Lower leg skin (tissue), 4 donors: ENCODE measurements around the gene SLC16A8. TPM values are rescaled to one million over a fixed set of nuclear protein-coding genes. Genes with fewer than 3 reads are reported as not detected.

Experiments
- DNase-seq, 2 donors: peaks; one replicate each; pipeline ENCODE4 v3.0.0-alpha.2; 2019; ENCODE audit warnings: low spot score in 2 of 2
- H3K4me3 ChIP-seq: fragments of 200-600 bp; sonication (generic); 2 replicates; pipeline ENCODE4 v1.5.1; 2017; ENCODE audit warnings: mild to moderate bottlenecking, low read depth; ENCODE audit not compliant: poor library complexity, severe bottlenecking
- CTCF ChIP-seq, 3 donors: fragments of 450-650 bp; IDR thresholded peaks; one replicate each; pipeline ENCODE4 v1.5.1; 2016; ENCODE audit warnings: antibody characterized with exemption in 3 of 3, mild to moderate bottlenecking in 3 of 3, moderate library complexity in 2 of 3
- POLR2A ChIP-seq, 2 donors: fragments of 450-650 bp; IDR thresholded peaks; one replicate each; pipeline ENCODE4 v1.6.1; 2016 to 2017; ENCODE audit warnings: antibody characterized with exemption in 2 of 2, mild to moderate bottlenecking in 1 of 2, moderate library complexity in 1 of 2
- WGBS, 2 donors: methylation state at CpG; one replicate each; pipeline ENCODE4 v1.1.5; 2018; 5-methylcytosine and 5-hydroxymethylcytosine counted together
- intact Hi-C: fragments of 100-400 bp; cut with DNase I; formaldehyde crosslinking; loops from one replicate; pipeline ENCODE4 v1.15.0; 2023; ENCODE audit warnings: low total_unique reads
- total RNA-seq, 4 donors: library from RNA; depleted of rRNA; stranded (reverse); fragments of >200 nt; gene quantifications; one replicate each; pipeline ENCODE4 v1.1.0, GENCODE V29; 2016

Gene SLC16A8
- total RNA-seq, 4 donors from 2014 or later: 0.13 to 0.80 (median 0.33) TPM

- intact Hi-C loops: loop anchor here (10.0 kb wide), 1 partner anchor 105 kb away; no protein-coding TSS in a partner anchor
- no peak for DNase-seq
- H3K4me3 ChIP-seq: no peak within 1 kb of the TSS
- WGBS, 2 donors: 63 to 73% methylated on average over 16 to 19 of the region's 19 CpGs
- no peak for TF ChIP-seq POLR2A (IDR thresholded peaks at IDR 0.05)
- no peak for TF ChIP-seq CTCF (IDR thresholded peaks at IDR 0.05)
Observed at GRCh38 chr22:38110008-38110862, 26.3 kb upstream of the SLC16A8 start, which contains the start of gene BAIAP2L2. Gene BAIAP2L2, minus strand, starts transcription at chr22:38110684. Its CDS starts 159 bp downstream, at chr22:38110525.

GRCh38 chr22:38109371-38110001 lies 25.5 kb upstream of the SLC16A8 start:
- 87 to 93% methylated on average over 21 to 22 of the region's 22 CpGs for WGBS, 2 donors
- TF ChIP-seq POLR2A (IDR thresholded peaks at IDR 0.05): no peak
- TF ChIP-seq CTCF (IDR thresholded peaks at IDR 0.05): no peak
- no peak for DNase-seq
- intact Hi-C loops: loop anchor here (10.0 kb wide), 1 partner anchor 105 kb away; no protein-coding TSS in a partner anchor
- H3K4me3 ChIP-seq: no peak overlapping the region

- no peak for TF ChIP-seq POLR2A (IDR thresholded peaks at IDR 0.05)
- no peak for TF ChIP-seq CTCF (IDR thresholded peaks at IDR 0.05)
- DNase-seq: no peak
- 83 to 85% methylated on average over 15 of the region's 15 CpGs for WGBS, 2 donors
- no peak overlapping the region for H3K4me3 ChIP-seq
- intact Hi-C loops: no loop called here
Observed at GRCh38 chr22:38108561-38109319, 24.8 kb upstream of the SLC16A8 start.

- TF ChIP-seq CTCF (IDR thresholded peaks at IDR 0.05) (no peak), POLR2A (IDR thresholded peaks at IDR 0.05) (no peak)
- WGBS, 2 donors: 43 to 47% methylated on average over 16 to 17 of the region's 17 CpGs
- DNase-seq: no peak
- intact Hi-C loops: no loop called here
- no peak overlapping the region for H3K4me3 ChIP-seq
Observed at GRCh38 chr22:38107692-38108515, 23.9 kb upstream of the SLC16A8 start.
